ENCODE data around the gene SPTBN1. TPM values are rescaled to one million over a fixed set of nuclear protein-coding genes. Genes with fewer than 3 reads are reported as not detected.

Gene SPTBN1
- total and polyA plus RNA-seq, 2 of the 4 experiments (the other 2 are of a cell fraction): 49.1 to 241 TPM

DNA sequence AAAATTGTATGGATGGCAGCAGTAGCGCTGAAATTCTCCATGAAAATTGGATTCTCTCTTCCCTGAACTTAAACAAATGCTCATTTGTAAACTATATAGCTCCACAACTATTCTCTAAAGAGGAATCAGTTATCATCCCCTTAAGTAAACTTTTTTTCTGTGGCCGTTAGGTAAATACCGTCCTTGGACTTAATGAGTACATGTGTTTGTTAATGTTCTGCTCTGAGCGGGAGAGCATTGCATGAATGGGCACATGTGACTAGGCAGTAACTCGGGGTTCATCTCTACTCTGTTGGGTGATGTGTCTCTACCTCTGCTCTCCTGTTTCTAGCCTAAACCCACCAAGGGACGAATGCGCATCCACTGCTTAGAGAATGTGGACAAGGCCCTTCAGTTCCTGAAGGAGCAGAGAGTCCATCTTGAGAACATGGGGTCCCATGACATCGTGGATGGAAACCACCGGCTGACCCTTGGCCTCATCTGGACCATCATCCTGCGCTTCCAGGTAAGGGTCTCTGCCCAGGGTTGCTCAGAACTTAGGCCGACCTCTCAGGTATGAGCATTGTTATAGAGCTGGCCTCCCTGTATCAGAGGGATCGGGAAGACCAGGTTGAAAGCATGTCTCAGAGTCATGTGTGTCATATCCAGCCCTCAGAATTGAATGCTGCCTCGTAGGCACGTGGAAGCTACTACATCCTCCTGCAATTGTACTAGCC lies 155.9 kb downstream of the SPTBN1 start:
- dilution Hi-C loops (cut with HindIII; ENCODE audit: low sequenced_read_pairs, unreplicated experiment): no loop called here
- no peak overlapping the region for H2AK5ac ChIP-seq (ENCODE audit: low read depth, low read length)
- H3K27ac ChIP-seq (ENCODE audit: insufficient read depth, low read length): no peak overlapping the region
- in situ Hi-C loops (cut with MboI; ENCODE audit: low sequenced_read_pairs): no loop called here
- DNase-seq: no peak
- no peaks in the 10 kb centered on the region for H3K9me3 ChIP-seq (ENCODE audit: control insufficient read depth, insufficient read depth, low read length)
- peaks cover 52 to 80% of the 10 kb centered on the region in 2 experiments for H3K79me1 ChIP-seq (ENCODE audit: low read depth in 1 of 2, low read length in 2 of 2)
- no peak overlapping the region for H3K23ac ChIP-seq (ENCODE audit: low read depth, low read length)
- H3K9me1 ChIP-seq (ENCODE audit: insufficient read depth, low read length): peaks cover 24% of the 10 kb centered on the region
- H3K4me1 ChIP-seq (ENCODE audit: control insufficient read depth, insufficient read depth, low read length): peaks cover 6% of the 10 kb centered on the region
- 100% methylated on average over 4 of the region's 14 CpGs; no CpG with 5 or more reads in 1 of the 2 experiments for whole genome bisulfite sequencing, 2 experiments (ENCODE audit: extremely low coverage in 2 of 2, insufficient read length in 1 of 2)
- H4K91ac ChIP-seq (ENCODE audit: insufficient read depth, low read depth, low read length): no peak overlapping the region
- H3K27me3 ChIP-seq (ENCODE audit: control insufficient read depth, insufficient read depth, low read length): no peaks in the 10 kb centered on the region
- H3K18ac ChIP-seq (ENCODE audit: low read depth, low read length): no peak overlapping the region
- CTCF ChIA-PET: no interaction called here
- H2BK20ac ChIP-seq (ENCODE audit: low read depth, low read length): no peak overlapping the region
- H2BK5ac ChIP-seq (ENCODE audit: low read depth, low read length, poor library complexity, severe bottlenecking): no peak overlapping the region
- no peak overlapping the region for H2BK120ac ChIP-seq (ENCODE audit: low read depth, low read length)
- H3K36me3 ChIP-seq (ENCODE audit: control insufficient read depth, insufficient read depth, low read length): peaks cover 13% of the 10 kb centered on the region; the same call in 1 of the 2 replicates
- no peak overlapping the region for H4K8ac ChIP-seq (ENCODE audit: low read depth in 2 of 2, low read length in 2 of 2)
- no peak overlapping the region for H3K9ac ChIP-seq (ENCODE audit: low read depth, low read length)
- no peak overlapping the region for H3K14ac ChIP-seq (replicated peaks; ENCODE audit: low read depth, low read length)
- BruUV-seq (replicated peaks): no TSS peak
- no peak overlapping the region for H3K56ac ChIP-seq (ENCODE audit: extremely low read depth, insufficient read depth, low read length)
- H2BK15ac ChIP-seq (ENCODE audit: low read depth, low read length): no peak overlapping the region
- H3K4me2 ChIP-seq (ENCODE audit: low read depth, low read length): no peak overlapping the region
- no peak overlapping the region for H4K5ac ChIP-seq (ENCODE audit: low read depth, low read length)
- POLR2A ChIA-PET (ENCODE audit: unreplicated experiment): no interaction called here
- no peak for ATAC-seq (ENCODE audit: low read depth)
- intact Hi-C loops (cut with micrococcal nuclease): no loop called here
- TF ChIP-seq MAZ (IDR thresholded peaks at IDR 0.05; ENCODE audit: borderline replicate concordance, low read depth, low read length): no peak
- no peak for TF ChIP-seq SMC3 (IDR thresholded peaks at IDR 0.05; ENCODE audit: low read depth, low read length)
- no peak for TF ChIP-seq BHLHE40 (IDR thresholded peaks at IDR 0.05; ENCODE audit: low read depth, low read length)
- no peak for TF ChIP-seq CHD1 (IDR thresholded peaks at IDR 0.05; ENCODE audit: low read depth, low read length)
- no peak for TF ChIP-seq RCOR1 (IDR thresholded peaks at IDR 0.05; ENCODE audit: insufficient replicate concordance, low read length)
- TF ChIP-seq CEBPB (IDR thresholded peaks at IDR 0.05; ENCODE audit: low read depth, low read length): no peak
- TF ChIP-seq NFE2L2 (IDR thresholded peaks at IDR 0.05; ENCODE audit: low read depth, low read length): no peak
- TF ChIP-seq, protein P1, sequence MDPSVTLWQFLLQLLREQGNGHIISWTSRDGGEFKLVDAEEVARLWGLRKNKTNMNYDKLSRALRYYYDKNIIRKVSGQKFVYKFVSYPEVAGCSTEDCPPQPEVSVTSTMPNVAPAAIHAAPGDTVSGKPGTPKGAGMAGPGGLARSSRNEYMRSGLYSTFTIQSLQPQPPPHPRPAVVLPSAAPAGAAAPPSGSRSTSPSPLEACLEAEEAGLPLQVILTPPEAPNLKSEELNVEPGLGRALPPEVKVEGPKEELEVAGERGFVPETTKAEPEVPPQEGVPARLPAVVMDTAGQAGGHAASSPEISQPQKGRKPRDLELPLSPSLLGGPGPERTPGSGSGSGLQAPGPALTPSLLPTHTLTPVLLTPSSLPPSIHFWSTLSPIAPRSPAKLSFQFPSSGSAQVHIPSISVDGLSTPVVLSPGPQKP (IDR thresholded peaks at IDR 0.05; ENCODE audit: borderline replicate concordance, low read depth, low read length): no peak
- TF ChIP-seq RAD21 (IDR thresholded peaks at IDR 0.05; ENCODE audit: low read length): no peak
- TF ChIP-seq POLR2A (IDR thresholded peaks at IDR 0.05; ENCODE audit: low read depth, low read length): no peak
- TF ChIP-seq, protein P2, sequence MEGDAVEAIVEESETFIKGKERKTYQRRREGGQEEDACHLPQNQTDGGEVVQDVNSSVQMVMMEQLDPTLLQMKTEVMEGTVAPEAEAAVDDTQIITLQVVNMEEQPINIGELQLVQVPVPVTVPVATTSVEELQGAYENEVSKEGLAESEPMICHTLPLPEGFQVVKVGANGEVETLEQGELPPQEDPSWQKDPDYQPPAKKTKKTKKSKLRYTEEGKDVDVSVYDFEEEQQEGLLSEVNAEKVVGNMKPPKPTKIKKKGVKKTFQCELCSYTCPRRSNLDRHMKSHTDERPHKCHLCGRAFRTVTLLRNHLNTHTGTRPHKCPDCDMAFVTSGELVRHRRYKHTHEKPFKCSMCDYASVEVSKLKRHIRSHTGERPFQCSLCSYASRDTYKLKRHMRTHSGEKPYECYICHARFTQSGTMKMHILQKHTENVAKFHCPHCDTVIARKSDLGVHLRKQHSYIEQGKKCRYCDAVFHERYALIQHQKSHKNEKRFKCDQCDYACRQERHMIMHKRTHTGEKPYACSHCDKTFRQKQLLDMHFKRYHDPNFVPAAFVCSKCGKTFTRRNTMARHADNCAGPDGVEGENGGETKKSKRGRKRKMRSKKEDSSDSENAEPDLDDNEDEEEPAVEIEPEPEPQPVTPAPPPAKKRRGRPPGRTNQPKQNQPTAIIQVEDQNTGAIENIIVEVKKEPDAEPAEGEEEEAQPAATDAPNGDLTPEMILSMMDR (conservative IDR thresholded peaks at IDR 0.05; ENCODE audit: low read depth, low read length): no peak
- H3K4ac ChIP-seq (ENCODE audit: low read depth, low read length): no peak overlapping the region
- H4K20me1 ChIP-seq (ENCODE audit: insufficient read depth, low read length): peaks cover 39% of the 10 kb centered on the region; the same call in 1 of the 2 replicates
- no peak overlapping the region for H2AFZ ChIP-seq (replicated peaks; ENCODE audit: low read length, poor library complexity)
- H2AK9ac ChIP-seq (replicated peaks; ENCODE audit: low read depth, low read length, poor library complexity): no peak overlapping the region
- no peak overlapping the region for H3K4me3 ChIP-seq (ENCODE audit: insufficient read depth, low read depth, low read length)

Measured in IMR-90 (cell line).